Osteocyte (in vitro differentiated cells): ENCODE results near the gene PRRC2B. TPM values are rescaled to one million over a fixed set of nuclear protein-coding genes. Genes with fewer than 3 reads are reported as not detected.
"Not testable (repeated sequence)": the region's sequence is repeated elsewhere in the genome, so short reads cannot be mapped to it uniquely, and the experiment has no call there.

Experiments
- DNase-seq: peaks from one replicate; pipeline ENCODE4 v3.0.0; 2021; ENCODE audit warnings: mixed read lengths; ENCODE audit not compliant: unreplicated experiment; ENCODE audit errors: extremely low spot score
- H3K27ac Mint-ChIP-seq: one replicate; pipeline ENCODE4 v1.8.0; 2021; ENCODE audit warnings: mild to moderate bottlenecking, mixed read lengths; ENCODE audit not compliant: unreplicated experiment
- H3K27me3 Mint-ChIP-seq: one replicate; pipeline ENCODE4 v1.8.0; 2021; ENCODE audit warnings: mixed read lengths; ENCODE audit not compliant: unreplicated experiment
- H3K36me3 Mint-ChIP-seq: one replicate; pipeline ENCODE4 v1.8.0; 2021; ENCODE audit warnings: mixed read lengths; ENCODE audit not compliant: unreplicated experiment
- H3K4me1 Mint-ChIP-seq: one replicate; pipeline ENCODE4 v1.8.0; 2021; ENCODE audit warnings: mixed read lengths; ENCODE audit not compliant: unreplicated experiment
- H3K4me3 Mint-ChIP-seq: one replicate; pipeline ENCODE4 v1.8.0; 2021; ENCODE audit warnings: mild to moderate bottlenecking, moderate library complexity, mixed read lengths; ENCODE audit not compliant: unreplicated experiment
- H3K9me3 Mint-ChIP-seq: one replicate; pipeline ENCODE4 v1.8.0; 2021; ENCODE audit warnings: mixed read lengths; ENCODE audit not compliant: unreplicated experiment
- total RNA-seq: library from RNA; stranded (reverse); gene quantifications from 2 replicates; pipeline ENCODE4 v1.2.1, GENCODE V29; 2021
- TF ChIP-seq, protein P1 (sequence below): fragments of 200-600 bp; sonication (generic); IDR thresholded peaks from 2 replicates; pipeline ENCODE4 v1.5.0; 2021; ENCODE audit warnings: antibody characterized with exemption, mild to moderate bottlenecking, moderate library complexity

PRRC2B gene
- total RNA-seq, 1 donor from 2014 or later: 290 TPM

DNA sequence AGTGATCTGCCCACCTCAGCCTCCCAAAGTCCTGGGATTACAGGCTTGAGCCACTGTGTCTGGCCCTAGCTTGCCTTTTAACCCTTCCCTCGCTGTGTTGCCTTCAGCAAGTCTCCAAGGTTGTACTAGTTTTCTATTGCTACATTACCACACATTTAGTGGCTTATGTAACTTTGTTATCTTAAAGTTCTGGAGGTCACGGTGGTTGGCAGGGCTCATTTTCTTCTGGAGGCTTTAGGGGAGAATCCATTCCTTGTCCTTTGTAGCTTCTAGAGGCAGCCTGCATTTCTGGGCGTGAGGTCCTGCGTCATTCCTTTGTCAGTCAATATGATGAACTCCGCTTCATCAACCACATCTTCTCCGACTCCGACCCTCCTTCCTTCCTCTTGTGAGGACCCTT lies 2.9 kb upstream of the PRRC2B start:
- TF ChIP-seq, protein P1, sequence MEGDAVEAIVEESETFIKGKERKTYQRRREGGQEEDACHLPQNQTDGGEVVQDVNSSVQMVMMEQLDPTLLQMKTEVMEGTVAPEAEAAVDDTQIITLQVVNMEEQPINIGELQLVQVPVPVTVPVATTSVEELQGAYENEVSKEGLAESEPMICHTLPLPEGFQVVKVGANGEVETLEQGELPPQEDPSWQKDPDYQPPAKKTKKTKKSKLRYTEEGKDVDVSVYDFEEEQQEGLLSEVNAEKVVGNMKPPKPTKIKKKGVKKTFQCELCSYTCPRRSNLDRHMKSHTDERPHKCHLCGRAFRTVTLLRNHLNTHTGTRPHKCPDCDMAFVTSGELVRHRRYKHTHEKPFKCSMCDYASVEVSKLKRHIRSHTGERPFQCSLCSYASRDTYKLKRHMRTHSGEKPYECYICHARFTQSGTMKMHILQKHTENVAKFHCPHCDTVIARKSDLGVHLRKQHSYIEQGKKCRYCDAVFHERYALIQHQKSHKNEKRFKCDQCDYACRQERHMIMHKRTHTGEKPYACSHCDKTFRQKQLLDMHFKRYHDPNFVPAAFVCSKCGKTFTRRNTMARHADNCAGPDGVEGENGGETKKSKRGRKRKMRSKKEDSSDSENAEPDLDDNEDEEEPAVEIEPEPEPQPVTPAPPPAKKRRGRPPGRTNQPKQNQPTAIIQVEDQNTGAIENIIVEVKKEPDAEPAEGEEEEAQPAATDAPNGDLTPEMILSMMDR: no peak

GRCh38 chr9:131391504-131391903 lies 2.4 kb upstream of the PRRC2B start:
- no peaks in the 10 kb centered on the region for H3K27me3 Mint-ChIP-seq
- H3K36me3 Mint-ChIP-seq: no peaks in the 10 kb centered on the region
- DNase-seq: no peak
- no peak overlapping the region for H3K27ac Mint-ChIP-seq
- no peaks in the 10 kb centered on the region for H3K9me3 Mint-ChIP-seq
- H3K4me3 Mint-ChIP-seq: no peak overlapping the region
- peaks cover 20% of the 10 kb centered on the region for H3K4me1 Mint-ChIP-seq
- TF ChIP-seq, protein P1: no peak

More for the DNA sequence above, 2.9 kb upstream of the PRRC2B start:
- Mint-ChIP-seq H3K27me3 (no peaks in the 10 kb centered on the region), H3K4me3 (no peak overlapping the region), H3K4me1 (peaks cover 16% of the 10 kb centered on the region), H3K27ac (no peak overlapping the region), H3K9me3 (no peaks in the 10 kb centered on the region), H3K36me3 (no peaks in the 10 kb centered on the region)
- DNase-seq: no peak

- Mint-ChIP-seq H3K4me1 (peaks cover 47% of the 10 kb centered on the region), H3K27ac (peak overlapping the region; percentile 96), H3K9me3 (no peaks in the 10 kb centered on the region), H3K36me3 (no peaks in the 10 kb centered on the region), H3K4me3 (peak overlapping the region; percentile 91), H3K27me3 (no peaks in the 10 kb centered on the region)
- TF ChIP-seq, protein P1: no peak
- peak; percentile 88 for DNase-seq
These were observed 724 bp downstream of the PRRC2B start for GRCh38 chr9:131394464-131395156.

DNA sequence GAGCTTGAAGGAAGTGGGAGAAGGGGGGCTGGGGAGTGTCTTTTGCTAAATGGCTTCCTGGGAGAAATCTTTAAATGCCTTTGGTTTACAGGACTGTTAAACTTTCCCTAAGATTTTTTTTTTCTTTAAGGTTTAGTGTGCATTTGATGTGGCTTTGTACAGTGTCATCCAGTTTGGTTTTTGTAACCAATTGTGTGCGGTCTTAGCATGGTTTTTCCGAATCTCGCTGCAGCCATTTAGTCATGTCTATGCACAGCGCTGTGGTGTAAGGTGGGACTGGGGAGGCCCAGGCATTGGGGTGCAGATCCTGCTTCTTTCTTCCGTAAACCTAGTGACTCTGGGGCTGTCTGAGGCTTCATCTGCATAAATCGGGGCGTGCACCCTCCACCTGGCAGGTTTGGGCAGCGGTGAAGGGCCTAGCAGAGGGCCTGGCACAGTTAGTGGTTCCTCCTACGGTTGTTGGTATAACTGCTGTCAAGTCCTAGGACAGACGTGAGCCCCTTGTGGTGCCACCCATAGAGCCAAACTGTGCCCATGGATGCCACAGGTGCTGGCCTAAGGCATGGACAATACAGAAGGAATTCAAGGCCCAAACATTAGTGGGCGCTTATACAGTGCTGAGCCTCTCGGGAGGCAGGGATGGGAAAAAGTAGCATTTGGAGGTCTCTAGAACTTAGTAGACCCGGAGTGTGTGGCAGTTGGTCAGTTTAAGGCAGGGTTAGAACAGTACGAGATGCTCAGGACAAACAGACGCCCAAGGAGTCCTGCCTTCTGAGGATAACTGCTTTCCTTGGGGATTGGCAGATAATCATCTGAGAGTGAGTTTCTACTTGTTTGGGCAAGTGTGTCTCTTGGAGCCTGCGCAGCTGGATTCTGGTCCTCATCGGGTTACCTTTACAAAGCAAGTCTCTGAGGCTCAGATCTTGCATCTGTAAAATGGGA lies 1.5 kb downstream of the PRRC2B start:
- Mint-ChIP-seq H3K27ac (peak overlapping the region; percentile 96), H3K36me3 (no peaks in the 10 kb centered on the region), H3K4me1 (peaks cover 53% of the 10 kb centered on the region), H3K9me3 (no peaks in the 10 kb centered on the region), H3K27me3 (no peaks in the 10 kb centered on the region), H3K4me3 (peak overlapping the region; percentile 91)
- TF ChIP-seq, protein P1: no peak
- DNase-seq: no peak

- not testable (repeated sequence) for DNase-seq, H3K27me3 Mint-ChIP-seq, H3K9me3 Mint-ChIP-seq, H3K36me3 Mint-ChIP-seq
- Mint-ChIP-seq H3K4me1 (peaks cover 59% of the 10 kb centered on the region), H3K4me3 (peak overlapping the region; percentile 91), H3K27ac (peak overlapping the region; percentile 96)
These were observed 2.2 kb downstream of the PRRC2B start for GRCh38 chr9:131396099-131396479.
